ENCODE results near the gene KRT38. TPM values are rescaled to one million over a fixed set of nuclear protein-coding genes. Genes with fewer than 3 reads are reported as not detected.
A peak's percentile ranks its signal among the peaks of the same experiment; 100 is the strongest.

KRT38 gene
- 0.38 TPM for total RNA-seq
- polyA plus RNA-seq: 7.9 TPM
- long read RNA-seq, donor 1: 0 reads
- long read RNA-seq, donor 2: 0 reads
- long read RNA-seq, donor 3: 0 reads
- long read RNA-seq, donor 4: 0 reads
- long read RNA-seq, donor 5: 0 reads
- long read RNA-seq, donor 6: 0 reads
- long read RNA-seq, donor 7: 0 reads
- long read RNA-seq, donor 8: 0 reads
- long read RNA-seq, donor 9: 0 reads
- long read RNA-seq, donor 10: 0 reads

DNA sequence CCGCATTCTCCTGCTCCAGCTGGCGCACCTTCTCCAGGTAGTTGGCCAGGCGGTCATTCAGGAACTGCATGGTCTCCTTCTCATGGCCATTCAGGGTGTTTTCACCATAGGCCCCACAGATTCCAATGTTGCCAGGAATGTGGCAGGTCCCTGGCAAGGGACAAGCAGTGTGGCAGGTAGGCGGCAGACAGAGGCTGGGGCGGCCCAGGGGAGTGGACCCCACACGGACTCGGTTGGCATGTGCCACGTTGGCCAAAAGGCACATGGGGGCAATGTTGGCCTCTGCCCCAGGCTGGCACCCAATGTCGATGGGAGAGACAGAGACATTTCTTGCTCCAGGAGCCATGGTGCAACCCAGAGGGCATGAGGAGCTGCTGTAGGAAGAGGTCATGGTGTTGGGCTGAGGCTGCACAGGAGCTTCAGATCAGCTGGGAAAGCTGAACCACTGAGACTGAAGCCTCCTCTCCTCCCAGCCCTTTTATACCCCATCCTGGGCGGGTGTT lies at the start of gene KRT38:
KRT38 (minus strand) TSS at position 453 of the 503 bp plus-strand sequence; CDS start at position 391, 62 bp downstream.
- H3K36me3 ChIP-seq (ENCODE audit: control insufficient read depth in 2 of 2, insufficient read depth in 2 of 2, low read length in 1 of 2): no peaks in the 10 kb centered on the region
- H3K4me1 ChIP-seq (ENCODE audit: control insufficient read depth in 2 of 2, insufficient read depth in 2 of 2, low read length in 2 of 2): no peaks in the 10 kb centered on the region
- no peak for DNase-seq (ENCODE audit: low read depth in 6 of 9, low spot score in 9 of 9)
- WGBS: 97% methylated on average over 10 of the region's 10 CpGs
- no peak within 1 kb of the TSS for H3K27ac ChIP-seq (ENCODE audit: low read depth in 1 of 2, low read length in 1 of 2)
- no peak within 1 kb of the TSS for H3K4me3 ChIP-seq (ENCODE audit: low read length in 2 of 2)
- no peaks in the 10 kb centered on the region for H3K27me3 ChIP-seq (ENCODE audit: control insufficient read depth in 2 of 2, insufficient read depth in 1 of 2, low read length in 1 of 2)
- no peaks in the 10 kb centered on the region for H3K9me3 ChIP-seq (ENCODE audit: control insufficient read depth in 2 of 2, insufficient read depth in 1 of 2, low read length in 1 of 2)

DNA sequence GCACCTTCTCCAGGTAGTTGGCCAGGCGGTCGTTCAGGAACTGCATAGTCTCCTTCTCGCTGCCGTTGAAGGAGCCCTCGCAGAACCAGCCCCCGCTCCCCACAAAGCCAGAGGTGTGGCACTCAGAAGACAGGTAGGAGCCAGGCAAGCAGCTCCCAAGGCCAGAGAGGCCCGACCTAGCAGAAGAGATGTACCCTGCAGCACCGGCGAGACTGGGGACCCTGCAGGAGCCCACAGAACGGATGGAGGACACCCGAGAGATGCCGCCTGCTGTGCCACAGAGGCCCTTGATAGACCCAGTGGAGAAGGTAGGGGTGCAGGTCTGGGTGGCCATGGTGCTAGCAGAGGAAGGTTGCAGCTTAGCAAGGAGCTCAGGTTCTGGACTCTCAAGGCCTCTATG lies 48.7 kb upstream of the KRT38 start, which contains the start of gene KRT36:
KRT36 (minus strand) TSS at position 380 of the 400 bp plus-strand sequence; CDS start at position 334, 46 bp downstream.
- no peak for DNase-seq (ENCODE audit: low read depth in 6 of 9, low spot score in 9 of 9)
- Histone ChIP-seq H3K27me3 (ENCODE audit: control insufficient read depth in 2 of 2, insufficient read depth in 1 of 2, low read length in 1 of 2) (no peaks in the 10 kb centered on the region), H3K9me3 (ENCODE audit: control insufficient read depth in 2 of 2, insufficient read depth in 1 of 2, low read length in 1 of 2) (no peaks in the 10 kb centered on the region), H3K4me3 (ENCODE audit: low read length in 2 of 2) (no peak within 1 kb of the TSS), H3K27ac (ENCODE audit: low read depth in 1 of 2, low read length in 1 of 2) (no peak within 1 kb of the TSS), H3K36me3 (ENCODE audit: control insufficient read depth in 2 of 2, insufficient read depth in 2 of 2, low read length in 1 of 2) (no peaks in the 10 kb centered on the region), H3K4me1 (ENCODE audit: control insufficient read depth in 2 of 2, insufficient read depth in 2 of 2, low read length in 2 of 2) (peaks cover 0 to 6% of the 10 kb centered on the region in 2 donors)
- 96% methylated on average over 12 of the region's 12 CpGs for WGBS

DNA sequence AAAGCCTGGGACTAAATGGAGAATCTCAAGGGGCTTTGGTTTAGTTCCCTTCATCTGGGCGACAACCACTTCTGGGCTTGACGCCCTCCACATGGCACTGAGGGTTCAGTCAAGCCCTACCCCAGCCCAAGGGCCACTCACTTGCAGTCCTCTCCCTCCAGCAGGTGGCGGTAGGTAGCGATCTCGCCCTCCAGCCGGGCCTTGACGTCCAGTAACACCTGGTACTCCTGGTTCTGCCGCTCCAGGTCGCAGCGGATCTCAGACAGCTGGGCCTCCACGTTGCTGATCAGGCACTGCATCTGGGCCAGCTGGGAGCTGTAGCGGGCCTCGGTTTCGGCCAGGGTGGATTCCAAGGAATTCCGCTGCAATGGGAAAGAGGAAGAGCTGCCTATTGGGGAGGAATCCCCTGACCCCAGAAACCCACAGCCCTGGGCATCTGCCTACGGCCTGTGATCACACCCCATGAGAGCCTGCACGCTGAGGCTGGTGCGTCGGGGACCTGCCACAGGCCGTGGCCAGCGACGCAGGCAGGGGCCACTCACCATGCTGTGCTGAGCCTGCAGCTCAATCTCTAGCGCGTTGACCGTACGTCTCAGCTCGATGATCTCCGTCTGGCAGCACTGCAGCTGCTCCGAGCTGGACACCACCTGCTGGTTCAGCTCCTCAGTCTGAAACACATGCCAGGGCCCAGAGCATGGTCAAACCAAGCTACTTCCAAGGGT lies 46.2 kb upstream of the KRT38 start:
- Histone ChIP-seq H3K4me1 (ENCODE audit: control insufficient read depth in 2 of 2, insufficient read depth in 2 of 2, low read length in 2 of 2) (no peaks in the 10 kb centered on the region), H3K27me3 (ENCODE audit: control insufficient read depth in 2 of 2, insufficient read depth in 1 of 2, low read length in 1 of 2) (no peaks in the 10 kb centered on the region), H3K36me3 (ENCODE audit: control insufficient read depth in 2 of 2, insufficient read depth in 2 of 2, low read length in 1 of 2) (no peaks in the 10 kb centered on the region), H3K4me3 (ENCODE audit: low read length in 2 of 2) (no peak overlapping the region), H3K27ac (ENCODE audit: low read depth in 1 of 2, low read length in 1 of 2) (no peak overlapping the region), H3K9me3 (ENCODE audit: control insufficient read depth in 2 of 2, insufficient read depth in 1 of 2, low read length in 1 of 2) (no peaks in the 10 kb centered on the region)
- DNase-seq (ENCODE audit: low read depth in 6 of 9, low spot score in 9 of 9): peak in 1 of 9 donors; percentile 8
- WGBS: 66% methylated on average over 29 of the region's 29 CpGs

DNA sequence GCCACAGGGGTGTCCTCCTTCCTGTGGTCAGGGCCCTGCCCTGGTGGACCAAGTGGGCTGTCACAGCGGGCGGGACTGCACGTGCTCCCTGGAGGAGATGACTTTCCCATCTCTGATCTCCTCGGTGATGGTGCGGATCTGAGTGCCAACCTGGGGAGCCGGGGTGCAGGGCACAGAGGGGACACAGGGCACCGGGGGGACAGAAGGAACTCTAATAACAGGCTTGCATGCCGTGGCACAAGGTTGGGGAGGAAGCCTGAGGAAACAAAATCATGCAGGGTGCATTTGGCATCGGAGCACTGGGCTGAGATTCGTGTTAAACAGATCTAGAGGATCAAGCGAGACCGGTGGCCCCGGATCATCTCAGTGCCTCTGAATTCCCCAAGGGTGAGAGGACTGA lies 45.5 kb upstream of the KRT38 start:
- 95% methylated on average over 13 of the region's 13 CpGs for WGBS
- H3K27me3 ChIP-seq (ENCODE audit: control insufficient read depth in 2 of 2, insufficient read depth in 1 of 2, low read length in 1 of 2): no peaks in the 10 kb centered on the region
- no peaks in the 10 kb centered on the region for H3K4me1 ChIP-seq (ENCODE audit: control insufficient read depth in 2 of 2, insufficient read depth in 2 of 2, low read length in 2 of 2)
- H3K4me3 ChIP-seq (ENCODE audit: low read length in 2 of 2): no peak overlapping the region
- no peak overlapping the region for H3K27ac ChIP-seq (ENCODE audit: low read depth in 1 of 2, low read length in 1 of 2)
- H3K9me3 ChIP-seq (ENCODE audit: control insufficient read depth in 2 of 2, insufficient read depth in 1 of 2, low read length in 1 of 2): no peaks in the 10 kb centered on the region
- no peaks in the 10 kb centered on the region for H3K36me3 ChIP-seq (ENCODE audit: control insufficient read depth in 2 of 2, insufficient read depth in 2 of 2, low read length in 1 of 2)
- no peak for DNase-seq (ENCODE audit: low read depth in 6 of 9, low spot score in 9 of 9)

DNA sequence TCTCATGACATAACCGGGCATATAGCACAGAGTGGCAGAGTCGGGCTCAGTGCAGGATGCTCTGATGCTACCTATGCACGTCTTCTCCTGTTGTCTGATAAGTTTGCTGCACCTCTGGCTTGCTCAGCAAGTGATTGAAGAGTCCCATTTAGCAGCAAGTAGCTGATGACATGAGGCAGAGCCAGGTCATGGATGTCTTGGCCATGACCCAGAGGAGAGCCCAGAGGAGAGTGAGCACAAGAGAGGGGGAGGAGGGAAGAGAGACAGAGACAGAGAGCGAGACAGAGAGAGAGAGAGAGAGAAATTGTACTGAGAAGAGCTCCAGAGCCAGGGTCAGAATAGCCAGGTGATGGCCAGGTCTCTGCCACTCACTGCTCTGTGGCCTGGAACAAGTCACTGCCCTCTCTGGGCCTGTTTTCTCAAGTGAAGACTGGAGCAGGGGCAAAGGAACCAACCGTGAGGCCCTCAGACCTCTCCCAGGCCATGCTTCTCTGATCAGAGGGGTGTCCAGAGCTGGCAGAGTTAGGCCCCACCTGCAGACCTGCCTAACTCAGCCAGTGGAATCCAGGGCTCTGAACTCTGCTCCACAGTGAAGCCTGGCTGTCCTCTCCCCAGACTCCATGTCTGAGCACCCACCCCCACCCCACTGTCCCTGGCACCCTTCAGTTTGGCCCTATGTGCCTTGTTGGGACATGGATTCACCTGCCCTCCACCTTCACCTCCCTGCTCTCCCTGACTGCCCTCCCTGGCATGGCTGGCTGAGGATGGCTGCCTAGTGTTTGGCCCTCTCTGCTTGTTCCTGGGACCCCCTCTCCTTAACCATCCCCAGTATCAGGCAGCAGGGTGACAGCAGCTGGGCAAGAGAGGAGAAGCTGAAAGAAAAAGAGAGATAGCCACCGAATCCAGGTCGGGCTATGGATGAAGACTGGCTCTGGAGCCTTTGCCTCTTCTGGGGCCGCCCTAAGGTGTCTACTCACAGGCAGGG lies 44.4 kb upstream of the KRT38 start:
- Histone ChIP-seq H3K27ac (ENCODE audit: low read depth in 1 of 2, low read length in 1 of 2) (no peak overlapping the region), H3K36me3 (ENCODE audit: control insufficient read depth in 2 of 2, insufficient read depth in 2 of 2, low read length in 1 of 2) (no peaks in the 10 kb centered on the region), H3K4me1 (ENCODE audit: control insufficient read depth in 2 of 2, insufficient read depth in 2 of 2, low read length in 2 of 2) (no peaks in the 10 kb centered on the region), H3K9me3 (ENCODE audit: control insufficient read depth in 2 of 2, insufficient read depth in 1 of 2, low read length in 1 of 2) (no peaks in the 10 kb centered on the region), H3K27me3 (ENCODE audit: control insufficient read depth in 2 of 2, insufficient read depth in 1 of 2, low read length in 1 of 2) (no peaks in the 10 kb centered on the region), H3K4me3 (ENCODE audit: low read length in 2 of 2) (no peak overlapping the region)
- DNase-seq (ENCODE audit: low read depth in 6 of 9, low spot score in 9 of 9): no peak
- WGBS: 95% methylated on average over 8 of the region's 8 CpGs

DNA sequence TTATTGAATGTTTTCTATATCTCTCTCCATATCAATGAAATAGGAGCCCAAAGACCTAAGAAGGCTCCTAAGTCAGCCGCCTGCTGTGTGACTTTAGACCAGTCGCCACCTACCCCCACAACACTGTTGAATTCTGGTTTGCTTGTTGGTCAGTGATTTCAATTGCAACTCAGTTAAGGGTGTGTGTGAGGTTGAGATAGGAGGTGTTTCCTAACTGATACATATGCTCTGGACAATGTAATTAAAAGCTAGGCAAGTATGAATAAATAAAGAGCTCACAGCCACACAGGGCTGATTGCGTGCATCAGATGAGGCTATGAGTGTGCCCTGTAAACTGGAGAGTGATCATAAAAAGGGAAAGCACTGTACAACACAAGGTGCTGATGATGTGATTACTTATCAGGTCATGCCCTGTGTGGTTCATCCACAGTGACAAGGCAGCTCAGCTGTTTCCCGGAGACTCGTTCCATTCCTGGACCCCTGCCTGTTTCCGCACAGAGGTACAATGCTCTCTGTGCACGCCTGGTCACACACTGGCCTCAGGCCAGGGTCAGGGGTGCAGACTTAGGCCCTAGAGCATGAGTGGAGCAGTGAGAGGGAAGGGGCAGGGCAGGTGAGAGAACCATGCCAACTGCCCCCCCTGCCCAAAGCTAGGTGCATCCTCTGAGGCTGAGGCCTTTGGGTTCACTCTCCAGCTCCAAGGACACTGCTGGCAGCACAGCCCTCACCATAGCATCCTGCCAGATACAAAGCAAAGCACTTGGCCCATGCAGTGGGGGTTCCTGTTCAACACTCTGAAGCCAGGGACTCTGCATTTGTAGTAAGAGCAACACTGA lies 43.4 kb upstream of the KRT38 start:
- H3K27ac ChIP-seq (ENCODE audit: low read depth in 1 of 2, low read length in 1 of 2): no peak overlapping the region
- no peaks in the 10 kb centered on the region for H3K4me1 ChIP-seq (ENCODE audit: control insufficient read depth in 2 of 2, insufficient read depth in 2 of 2, low read length in 2 of 2)
- H3K27me3 ChIP-seq (ENCODE audit: control insufficient read depth in 2 of 2, insufficient read depth in 1 of 2, low read length in 1 of 2): no peaks in the 10 kb centered on the region
- 89% methylated on average over 7 of the region's 7 CpGs for WGBS
- H3K36me3 ChIP-seq (ENCODE audit: control insufficient read depth in 2 of 2, insufficient read depth in 2 of 2, low read length in 1 of 2): no peaks in the 10 kb centered on the region
- no peak for DNase-seq (ENCODE audit: low read depth in 6 of 9, low spot score in 9 of 9)
- H3K9me3 ChIP-seq (ENCODE audit: control insufficient read depth in 2 of 2, insufficient read depth in 1 of 2, low read length in 1 of 2): no peaks in the 10 kb centered on the region
- H3K4me3 ChIP-seq (ENCODE audit: low read length in 2 of 2): no peak overlapping the region

DNA sequence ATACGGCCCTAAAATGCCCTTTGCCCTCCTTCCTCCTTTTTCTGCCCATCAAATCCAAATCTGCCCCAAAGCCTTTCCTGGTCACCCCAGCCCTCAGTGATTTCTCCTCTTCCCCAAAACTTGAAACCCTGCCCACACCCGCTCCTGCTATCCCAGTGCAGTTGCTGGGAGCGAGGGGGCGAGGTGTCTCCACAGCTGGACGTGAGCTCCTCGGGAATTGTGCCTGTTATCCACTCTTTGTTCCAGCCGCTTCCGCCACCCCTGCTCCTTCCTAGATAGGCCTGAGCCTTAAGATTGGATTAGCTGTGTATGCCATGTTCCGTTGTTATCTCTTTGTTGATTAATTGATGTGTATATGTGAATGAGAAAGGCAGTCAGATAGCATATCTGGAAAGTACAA lies 42.7 kb upstream of the KRT38 start:
- no peaks in the 10 kb centered on the region for H3K9me3 ChIP-seq (ENCODE audit: control insufficient read depth in 2 of 2, insufficient read depth in 1 of 2, low read length in 1 of 2)
- H3K27ac ChIP-seq (ENCODE audit: low read depth in 1 of 2, low read length in 1 of 2): no peak overlapping the region
- H3K36me3 ChIP-seq (ENCODE audit: control insufficient read depth in 2 of 2, insufficient read depth in 2 of 2, low read length in 1 of 2): no peaks in the 10 kb centered on the region
- H3K4me1 ChIP-seq (ENCODE audit: control insufficient read depth in 2 of 2, insufficient read depth in 2 of 2, low read length in 2 of 2): no peaks in the 10 kb centered on the region
- H3K27me3 ChIP-seq (ENCODE audit: control insufficient read depth in 2 of 2, insufficient read depth in 1 of 2, low read length in 1 of 2): no peaks in the 10 kb centered on the region
- no peak overlapping the region for H3K4me3 ChIP-seq (ENCODE audit: low read length in 2 of 2)
- WGBS: 95% methylated on average over 9 of the region's 9 CpGs
- DNase-seq (ENCODE audit: low read depth in 6 of 9, low spot score in 9 of 9): no peak

DNA sequence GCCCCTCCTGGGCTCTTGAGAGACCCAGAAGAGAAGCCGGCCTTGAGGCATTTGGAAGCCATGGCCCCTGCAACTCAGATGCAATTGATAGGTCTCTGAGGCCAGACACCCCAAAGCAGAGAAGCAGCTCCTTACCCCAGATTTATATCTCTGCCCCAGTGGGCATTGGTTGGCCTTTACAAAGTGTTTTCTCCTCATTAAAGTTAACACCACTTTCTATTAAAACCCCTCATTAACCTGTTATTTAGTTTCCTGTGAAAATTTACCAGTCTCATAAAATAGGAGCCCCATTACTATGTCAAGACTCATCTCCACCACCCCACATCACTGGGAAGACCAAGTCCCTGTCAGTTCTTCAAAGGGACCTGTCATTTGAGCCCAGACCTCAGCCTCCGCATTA lies 40.3 kb upstream of the KRT38 start, which contains the start of gene KRT35:
KRT35 (minus strand) TSS at position 116 of the 400 bp plus-strand sequence; CDS start at position 62, 54 bp downstream.
- Histone ChIP-seq H3K9me3 (ENCODE audit: control insufficient read depth in 2 of 2, insufficient read depth in 1 of 2, low read length in 1 of 2) (no peaks in the 10 kb centered on the region), H3K4me3 (ENCODE audit: low read length in 2 of 2) (no peak within 1 kb of the TSS), H3K27me3 (ENCODE audit: control insufficient read depth in 2 of 2, insufficient read depth in 1 of 2, low read length in 1 of 2) (no peaks in the 10 kb centered on the region), H3K27ac (ENCODE audit: low read depth in 1 of 2, low read length in 1 of 2) (no peak within 1 kb of the TSS), H3K4me1 (ENCODE audit: control insufficient read depth in 2 of 2, insufficient read depth in 2 of 2, low read length in 2 of 2) (no peaks in the 10 kb centered on the region), H3K36me3 (ENCODE audit: control insufficient read depth in 2 of 2, insufficient read depth in 2 of 2, low read length in 1 of 2) (no peaks in the 10 kb centered on the region)
- DNase-seq (ENCODE audit: low read depth in 6 of 9, low spot score in 9 of 9): no peak
- 98% methylated on average over 2 of the region's 2 CpGs for WGBS
